K562 (cell line): Measurements from ENCODE around the gene ATP6V0D1. TPM values are rescaled to one million over a fixed set of nuclear protein-coding genes. Genes with fewer than 3 reads are reported as not detected.

Source experiments
- ATAC-seq: fragments of 200-7000 bp; cut with Tn5 transposase; 3 replicates; pipeline ENCODE4 v1.9.1; 2020; ENCODE audit warnings: moderate library complexity
- BruUV-seq: library from RNA; stranded (reverse); fragments of 400-500 nt; replicated peaks from 2 replicates; lab custom pipeline; 2021; lab: Mats Ljungman, UMichigan
- CTCF ChIA-PET: fragments of 300-600 bp; formaldehyde crosslinking; extraction: SDS; loops from one replicate; lab custom pipeline; 2021; ENCODE audit warnings: low intra/inter-chr PET ratio; lab: Yijun Ruan, JAX
- POLR2A ChIA-PET: fragments of 300-600, 350-650 bp; sonication (Branson Sonifier 250); formaldehyde crosslinking; extraction: SDS; loops from one replicate; lab custom pipeline; 2021; ENCODE audit warnings: antibody characterized with exemption, inconsistent platforms; lab: Yijun Ruan, JAX
- DNase-seq, 4 experiments: peaks; one replicate each; pipeline versions ENCODE4 v3.0.0 to v3.0.0-alpha.2; 2011 to 2018; ENCODE audit warnings: low spot score in 3 of 4, mixed read lengths in 3 of 4; ENCODE audit errors: extremely low read depth in 1 of 4
- FAIRE-seq: peaks from 2 replicates; lab custom pipeline; 2011; peaks lifted over from hg19 to GRCh38; lab: Jason Lieb, UNC
- H2AFZ ChIP-seq: 2 replicates; pipeline ENCODE4 v1.6.0; 2011; ENCODE audit warnings: low read depth, low read length, control low read depth, inconsistent platforms
- H3K27ac ChIP-seq: fragments of 200-600 bp; 3 replicates; pipeline ENCODE4 v1.8.0; 2011; ENCODE audit warnings: low read depth, mild to moderate bottlenecking, control low read depth, inconsistent platforms, low read length, moderate library complexity, mixed read lengths; ENCODE audit errors: extremely low read depth
- H3K27me3 ChIP-seq, 2 experiments: fragments of 300-600 bp in 1 of 2; 2 replicates in 1 of 2; 3 replicates in 1 of 2; pipeline versions ENCODE4 v1.6.0 to v1.8.0; 2011; ENCODE audit warnings: inconsistent platforms in 2 of 2, low read length in 2 of 2, mild to moderate bottlenecking in 1 of 2, mixed read lengths in 1 of 2, moderate library complexity in 1 of 2; ENCODE audit not compliant: control insufficient read depth in 2 of 2, insufficient read depth in 2 of 2
- H3K36me3 ChIP-seq: fragments of 300-600 bp; 3 replicates; pipeline ENCODE4 v1.8.0; 2011; ENCODE audit warnings: mild to moderate bottlenecking, low read length, inconsistent platforms; ENCODE audit not compliant: control insufficient read depth, insufficient read depth
- H3K4me1 ChIP-seq, 2 experiments: fragments of 200-600 bp in 1 of 2; replicated peaks in 1 of 2; 2 replicates in 1 of 2; 3 replicates in 1 of 2; pipeline versions ENCODE4 v1.5.1 to v1.8.0; 2011; ENCODE audit warnings: inconsistent platforms in 2 of 2, low read length in 2 of 2, mild to moderate bottlenecking in 1 of 2, mixed read lengths in 1 of 2, moderate library complexity in 1 of 2; ENCODE audit not compliant: control insufficient read depth in 2 of 2, insufficient read depth in 2 of 2
- H3K4me2 ChIP-seq: 2 replicates; pipeline ENCODE4 v1.6.1; 2011; ENCODE audit warnings: low read length, control low read depth, inconsistent platforms, mixed read lengths; ENCODE audit not compliant: insufficient read depth
- H3K4me3 ChIP-seq: fragments of 200-600 bp; sonication (generic), shearing (Covaris generic); 2 replicates; pipeline ENCODE4 v1.5.1; 2016; ENCODE audit warnings: control low read depth, inconsistent platforms
- H3K79me2 ChIP-seq: fragments of 200-600 bp; 3 replicates; pipeline ENCODE4 v1.8.0; 2011; ENCODE audit warnings: low read length, inconsistent platforms; ENCODE audit not compliant: control insufficient read depth, insufficient read depth
- H3K9ac ChIP-seq, 2 experiments: 2 replicates each; pipeline versions ENCODE4 v1.6.0 to v1.6.1; 2011; ENCODE audit warnings: low read depth in 2 of 2, low read length in 2 of 2, control low read depth in 1 of 2, inconsistent platforms in 1 of 2, mild to moderate bottlenecking in 1 of 2, mixed read lengths in 1 of 2; ENCODE audit not compliant: insufficient read depth in 1 of 2
- H3K9me1 ChIP-seq: one replicate; pipeline ENCODE4 v1.6.0; 2011; ENCODE audit warnings: inconsistent platforms, mild to moderate bottlenecking, low read length, moderate library complexity; ENCODE audit not compliant: control insufficient read depth, insufficient read depth
- H3K9me3 ChIP-seq: replicated peaks from 2 replicates; pipeline ENCODE4 v1.5.1; 2011; ENCODE audit warnings: low read depth, low read length, inconsistent platforms; ENCODE audit not compliant: control insufficient read depth, insufficient read depth
- H4K20me1 ChIP-seq: replicated peaks from 2 replicates; pipeline ENCODE4 v1.6.1; 2011; ENCODE audit warnings: low read length, inconsistent platforms, mixed read lengths; ENCODE audit not compliant: control insufficient read depth, insufficient read depth
- ARID1B ChIP-seq: fragments of 450-650 bp; IDR thresholded peaks from 2 replicates; pipeline ENCODE4 v1.6.1; 2016; ENCODE audit warnings: antibody characterized with exemption, mild to moderate bottlenecking, inconsistent platforms
- GATAD2A ChIP-seq: fragments of 450-650 bp; IDR thresholded peaks from 2 replicates; pipeline ENCODE4 v1.6.1; 2017
- MBD1 ChIP-seq: fragments of 250-450 bp; sonication (Bioruptor Pico); IDR thresholded peaks from 2 replicates; pipeline ENCODE4 v1.8.0; 2022; ENCODE audit warnings: inconsistent platforms
- REST ChIP-seq, 2 experiments: fragments of 450-650 bp; formaldehyde crosslinking in 1 of 2; IDR thresholded peaks; 2 replicates each; pipeline versions ENCODE4 v1.4.0 to v1.6.1; 2014 to 2020; ENCODE audit warnings: mild to moderate bottlenecking in 2 of 2, borderline replicate concordance in 1 of 2, low read depth in 1 of 2
- SIN3A ChIP-seq, 2 experiments: fragments of 150-350 bp in 1 of 2; IDR thresholded peaks; 2 replicates each; pipeline ENCODE4 v1.6.1; 2011 to 2016; ENCODE audit warnings: borderline replicate concordance in 2 of 2, low read depth in 2 of 2, low read length in 2 of 2, mild to moderate bottlenecking in 2 of 2, moderate library complexity in 2 of 2; ENCODE audit not compliant: control insufficient read depth in 1 of 2
- SMAD2 ChIP-seq: fragments of 150-350 bp; IDR thresholded peaks from 2 replicates; pipeline ENCODE4 v1.6.1; 2014; ENCODE audit warnings: low read depth, mild to moderate bottlenecking, low read length
- UBTF ChIP-seq, 2 experiments: IDR thresholded peaks; 2 replicates each; pipeline ENCODE4 v1.6.1; 2012; ENCODE audit warnings: improper control_type of control experiment in 2 of 2, low read depth in 2 of 2, low read length in 2 of 2, borderline replicate concordance in 1 of 2
- WGBS: fragments of 100-300 bp; shearing (Covaris generic); methylation state at CpG from one replicate; pipeline ENCODE4 v1.1.6; 2016; ENCODE audit warnings: low coverage, mixed read lengths; ENCODE audit not compliant: insufficient coverage; ENCODE audit errors: missing lambda C conversion rate; 5-methylcytosine and 5-hydroxymethylcytosine counted together
- in situ Hi-C: fragments of 300-500 bp; cut with MboI; formaldehyde crosslinking; loops from 4 replicates; pipeline ENCODE4 v1.15.0; 2018; ENCODE audit warnings: inconsistent platforms, mixed read lengths
- intact Hi-C: fragments of 100-400 bp; cut with micrococcal nuclease; formaldehyde crosslinking; loops from 2 replicates; pipeline ENCODE4 v1.14.2; 2022
- polyA plus RNA-seq, 8 experiments: library from polyadenylated mRNA; depleted of rRNA in 4 of 8; stranded (reverse) in 5 of 8; unstranded in 3 of 8; fragments of >200 nt; fragmentation: Nextera tagmentation in 2 of 8; fragmentation: Illumina TruSeq in 1 of 8; extraction: Ambion mirVana in 2 of 8; extraction: Trizol in 1 of 8; gene quantifications; 2 replicates each; pipeline versions ENCODE4 v1.2.1 to v1.2.3, GENCODE V29; 2011 to 2014; ENCODE audit warnings: inconsistent platforms in 1 of 8, missing spikeins in 1 of 8
- total RNA-seq, 7 experiments: library from RNA; depleted of rRNA in 6 of 7; stranded (reverse); fragments of >200 nt in 6 of 7; fragmentation: Illumina TruSeq in 2 of 7; extraction: Trizol in 2 of 7; gene quantifications; 2 replicates each; pipeline versions ENCODE4 v1.2.1 to v1.2.3, GENCODE V29; 2011 to 2021; ENCODE audit warnings: low replicate concordance in 1 of 7

The ATP6V0D1 gene
- total and polyA plus RNA-seq, 9 of the 15 experiments (the other 6 are each of a cell fraction or from before 2014, with no cell fraction given), result 23.2 to 69.7 (median 45.6) TPM

DNA sequence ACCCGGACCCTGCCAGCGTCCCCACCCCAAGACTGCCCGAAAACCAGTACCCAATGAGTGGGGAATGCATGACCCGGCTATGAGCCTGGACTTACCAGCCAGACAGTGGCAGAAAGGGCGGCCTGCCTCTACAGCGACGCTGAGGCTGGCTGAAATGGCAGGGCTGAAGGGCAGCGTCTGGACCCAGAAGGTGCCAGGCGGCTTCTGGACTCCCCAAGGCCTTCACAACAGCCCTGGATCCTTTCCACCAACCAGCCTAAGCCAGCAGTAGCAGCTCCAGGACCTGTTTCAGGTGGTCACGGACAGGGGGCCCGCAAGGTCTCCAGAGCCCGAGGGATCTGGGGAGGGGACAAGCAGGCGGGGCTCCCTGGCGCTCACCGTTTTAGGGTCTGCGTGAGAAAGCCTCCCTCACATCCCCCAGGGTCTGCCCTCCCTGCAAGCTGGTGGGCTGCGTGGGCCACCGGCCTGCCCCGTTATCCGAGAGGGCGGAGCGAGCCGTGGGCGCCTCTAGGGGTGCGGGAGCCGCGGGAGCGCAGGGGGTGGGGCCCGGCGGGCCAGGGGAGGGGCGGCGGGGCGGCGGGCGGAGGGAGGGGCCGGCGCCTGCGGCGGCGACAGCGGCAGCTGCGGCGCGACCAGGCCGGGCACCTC lies 47.4 kb upstream of the ATP6V0D1 start, which contains the start of gene RIPOR1:
Gene RIPOR1, plus strand, starts transcription at position 608 of the 648 bp plus-strand sequence. CDS start 9,618 bp downstream, outside the sequence.
- H3K27me3 ChIP-seq, result no peaks in the 10 kb centered on the region
- TF ChIP-seq REST (IDR thresholded peaks at IDR 0.05; ENCODE audit: borderline replicate concordance) (peak; percentile 39; the same call in 1 of the 2 replicates), REST (CRISPR knock-in tag; IDR thresholded peaks at IDR 0.05; ENCODE audit: low read depth) (no peak), MBD1 (CRISPR knock-in tag) (no peak), SMAD2 (no peak), GATAD2A (no peak), SIN3A (IDR thresholded peaks at IDR 0.05; ENCODE audit: borderline replicate concordance in 2 of 2, control insufficient read depth in 1 of 2, low read depth in 2 of 2, low read length in 2 of 2) (no peak), UBTF (IDR thresholded peaks at IDR 0.05; ENCODE audit: borderline replicate concordance in 1 of 2, low read depth in 2 of 2, low read length in 2 of 2) (no peak), ARID1B (no peak)

More for the DNA sequence above, 47.4 kb upstream of the ATP6V0D1 start, which contains the start of gene RIPOR1:
- Histone ChIP-seq H2AFZ (peak within 1 kb of the TSS; percentile 94), H3K4me1 (peaks cover 33 to 63% of the 10 kb centered on the region in 2 experiments), H3K36me3 (no peaks in the 10 kb centered on the region), H4K20me1 (no peaks in the 10 kb centered on the region; the same call in 1 of the 2 replicates), H3K4me2 (peak within 1 kb of the TSS; percentile 64), H3K79me2 (peaks cover 12% of the 10 kb centered on the region; the same call in 2 of the 3 replicates), H3K9ac (peak within 1 kb of the TSS; percentile 62 to 92), H3K4me3 (peak within 1 kb of the TSS; percentile 61), H3K9me3 (no peaks in the 10 kb centered on the region), H3K27ac (peak within 1 kb of the TSS; percentile 77), H3K9me1 (no peaks in the 10 kb centered on the region)
- intact Hi-C loops, result loop anchor here (10.0 kb wide), 1 partner anchor 406 kb away; the partner anchor contains the start of genes CTRL and PSMB10
- in situ Hi-C loops, result loop anchor here (10.0 kb wide), 2 partner anchors 396 to 716 kb away; partner anchors contain the start of gene PLA2G15
- ChIA-PET CTCF (no interaction called here), POLR2A (interaction anchor here (0.5 to 1.6 kb wide), 6 partner anchors 33 to 298 kb away, joined by 3 to 5 read pairs (median 3); partner anchors contain the start of gene ACD)
- ATAC-seq, result peak; percentile 82
- DNase-seq, result peak; percentile 65 to 98 (median 96)
- no TSS peak for BruUV-seq
- FAIRE-seq, result no peak
- WGBS, result 37% methylated on average over 21 of the region's 45 CpGs
